Progenitor cell of endocrine pancreas (in vitro differentiated cells): ENCODE results near the gene KIF1A. TPM values are rescaled to one million over a fixed set of nuclear protein-coding genes. Genes with fewer than 3 reads are reported as not detected.

ENCODE experiments used
- DNase-seq: peaks from one replicate; pipeline ENCODE4 v3.0.0; 2021; ENCODE audit warnings: low spot score; ENCODE audit not compliant: unreplicated experiment
- H3K27ac Mint-ChIP-seq: 2 replicates; pipeline ENCODE4 v1.8.0; 2021; ENCODE audit warnings: mild to moderate bottlenecking, moderate library complexity, mixed read lengths
- H3K27me3 Mint-ChIP-seq: 2 replicates; pipeline ENCODE4 v1.8.0; 2021; ENCODE audit warnings: mixed read lengths
- H3K36me3 Mint-ChIP-seq: 2 replicates; pipeline ENCODE4 v1.8.0; 2022; ENCODE audit warnings: mixed read lengths; ENCODE audit not compliant: insufficient read depth
- H3K4me1 Mint-ChIP-seq: 2 replicates; pipeline ENCODE4 v1.8.0; 2021; ENCODE audit warnings: low read depth, mixed read lengths
- H3K4me3 Mint-ChIP-seq: 2 replicates; pipeline ENCODE4 v1.8.0; 2021; ENCODE audit warnings: low read depth, mild to moderate bottlenecking, moderate library complexity, mixed read lengths
- H3K9me3 Mint-ChIP-seq: 2 replicates; pipeline ENCODE4 v1.8.0; 2021; ENCODE audit warnings: low read depth, mixed read lengths
- CTCF ChIP-seq: fragments of 200-600 bp; sonication (generic); IDR thresholded peaks from one replicate; pipeline ENCODE4 v1.5.0; 2021; ENCODE audit warnings: antibody characterized with exemption, mild to moderate bottlenecking; ENCODE audit not compliant: unreplicated experiment
- total RNA-seq: library from RNA; stranded (reverse); gene quantifications from 2 replicates; pipeline ENCODE4 v1.2.1, GENCODE V29; 2021

The KIF1A gene
- total RNA-seq, 1 donor from 2014 or later = 132 TPM

GRCh38 chr2:240797914-240798313, 22.1 kb downstream of the KIF1A start:
- Mint-ChIP-seq H3K27ac (no peak overlapping the region), H3K27me3 (no peaks in the 10 kb centered on the region), H3K9me3 (peaks cover 3% of the 10 kb centered on the region), H3K4me3 (no peak overlapping the region), H3K4me1 (peaks cover 23% of the 10 kb centered on the region), H3K36me3 (peaks cover 17% of the 10 kb centered on the region)
- DNase-seq = no peak
- no peak for TF ChIP-seq CTCF

DNA sequence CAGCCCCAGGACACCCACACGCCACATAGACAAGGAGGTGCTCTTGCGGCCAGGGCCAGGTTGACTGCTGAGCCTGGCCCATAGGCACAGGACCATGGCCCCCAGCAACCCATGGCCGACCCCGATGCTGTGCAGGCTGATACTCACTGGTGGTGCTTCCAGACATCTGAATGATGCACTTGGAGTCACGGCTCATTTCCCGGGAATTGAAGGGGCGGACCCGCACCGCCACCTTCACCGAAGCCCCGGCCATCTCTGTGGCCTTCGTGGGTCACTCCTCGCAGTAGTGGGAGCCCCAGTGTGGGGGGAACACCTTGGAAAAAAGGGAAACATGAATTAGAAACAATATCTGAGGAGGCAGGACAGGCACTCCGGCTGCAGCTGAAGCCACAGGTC, 22.5 kb downstream of the KIF1A start:
- no peak for TF ChIP-seq CTCF
- Mint-ChIP-seq H3K4me1 (peaks cover 25% of the 10 kb centered on the region), H3K27me3 (no peaks in the 10 kb centered on the region), H3K4me3 (no peak overlapping the region), H3K36me3 (peaks cover 17% of the 10 kb centered on the region), H3K27ac (no peak overlapping the region), H3K9me3 (peaks cover 3% of the 10 kb centered on the region)
- no peak for DNase-seq

DNA sequence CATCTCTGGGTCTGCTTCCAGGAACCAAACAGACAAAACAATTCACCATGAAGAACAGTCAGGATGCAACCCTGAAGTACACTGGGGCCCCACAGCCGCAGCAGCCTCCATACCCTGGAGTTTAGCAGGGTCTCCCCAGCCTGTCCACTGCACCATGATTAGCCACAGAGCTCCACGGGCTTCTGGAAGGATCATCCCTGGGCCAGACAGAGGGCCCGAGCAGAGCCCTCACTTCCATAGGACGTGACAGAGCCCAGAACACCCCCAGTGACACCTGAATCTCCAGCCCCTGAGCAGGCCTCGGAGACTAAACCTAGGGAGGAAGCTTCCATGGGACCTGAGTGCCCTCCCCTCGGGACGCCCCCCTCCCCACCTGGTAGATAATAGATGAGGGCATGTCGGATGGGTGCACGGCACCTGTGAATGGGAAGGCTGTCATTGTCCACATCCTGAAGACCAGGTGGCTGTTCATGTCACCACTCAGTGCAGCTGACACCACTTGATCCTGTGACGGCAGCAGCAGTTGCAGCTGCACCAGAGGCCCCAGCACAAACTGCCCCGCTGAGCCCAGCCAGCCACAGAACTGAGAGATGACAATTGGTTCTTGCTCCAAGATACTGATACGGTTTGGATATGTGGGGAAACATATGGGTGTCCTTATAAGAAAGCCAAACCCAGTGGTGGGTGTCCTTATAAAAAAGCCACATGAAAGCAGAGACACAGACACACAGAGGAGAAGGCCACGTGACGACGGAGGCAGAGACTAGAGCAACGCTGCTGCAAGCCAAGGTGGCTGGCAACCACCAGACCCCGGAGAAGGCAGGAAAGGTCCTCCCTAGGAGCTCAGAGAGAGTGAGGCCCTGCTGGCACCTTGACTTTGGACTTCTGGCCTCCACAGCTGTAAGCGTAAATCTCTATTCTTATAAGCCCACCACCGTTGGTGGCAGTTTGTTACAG, 23.2 kb downstream of the KIF1A start:
- DNase-seq = no peak
- no peak for TF ChIP-seq CTCF
- Mint-ChIP-seq H3K27me3 (no peaks in the 10 kb centered on the region), H3K36me3 (peaks cover 15% of the 10 kb centered on the region), H3K27ac (no peak overlapping the region), H3K4me3 (no peak overlapping the region), H3K4me1 (peaks cover 25% of the 10 kb centered on the region), H3K9me3 (peaks cover 3% of the 10 kb centered on the region)

- H3K27me3 Mint-ChIP-seq = no peaks in the 10 kb centered on the region
- peaks cover 1% of the 10 kb centered on the region for H3K9me3 Mint-ChIP-seq
- H3K4me3 Mint-ChIP-seq = no peak overlapping the region
- peaks cover 23% of the 10 kb centered on the region for H3K4me1 Mint-ChIP-seq
- no peak for DNase-seq
- H3K27ac Mint-ChIP-seq = no peak overlapping the region
- no peak for TF ChIP-seq CTCF
- H3K36me3 Mint-ChIP-seq = peaks cover 11% of the 10 kb centered on the region
These were observed 24.0 kb downstream of the KIF1A start for GRCh38 chr2:240795916-240796510.

- no peak overlapping the region for H3K27ac Mint-ChIP-seq
- no peak for TF ChIP-seq CTCF
- no peaks in the 10 kb centered on the region for H3K27me3 Mint-ChIP-seq
- no peak for DNase-seq
- H3K4me3 Mint-ChIP-seq = no peak overlapping the region
- H3K4me1 Mint-ChIP-seq = peaks cover 22% of the 10 kb centered on the region
- H3K36me3 Mint-ChIP-seq = peaks cover 8% of the 10 kb centered on the region
- no peaks in the 10 kb centered on the region for H3K9me3 Mint-ChIP-seq
These were observed 24.6 kb downstream of the KIF1A start for GRCh38 chr2:240795454-240795853.
